WTC11 (cell line): ENCODE results near the gene TBC1D22A. TPM values are rescaled to one million over a fixed set of nuclear protein-coding genes. Genes with fewer than 3 reads are reported as not detected.

Experiments used
- ATAC-seq: fragments of 200-7000 bp; cut with Tn5 transposase; 2 replicates; pipeline ENCODE4 v1.10.0; 2021; ENCODE audit warnings: mild to moderate bottlenecking, moderate library complexity
- CTCF ChIA-PET: fragments of 300-600 bp; sonication (Branson Sonifier 250); formaldehyde crosslinking; loops from one replicate; lab custom pipeline; 2021; ENCODE audit warnings: antibody characterized with exemption; lab: Charles Lee
- POLR2A ChIA-PET: fragments of 350-600 bp; sonication (Branson Sonifier 250); formaldehyde crosslinking; loops from one replicate; lab custom pipeline; 2021; ENCODE audit warnings: antibody characterized with exemption; lab: Charles Lee
- DNase-seq: peaks from one replicate; pipeline ENCODE4 v3.0.0; 2021; ENCODE audit warnings: low spot score
- H3K27ac Mint-ChIP-seq: 2 replicates; pipeline ENCODE4 v1.8.0; 2021; ENCODE audit warnings: mixed read lengths
- H3K27me3 Mint-ChIP-seq: 2 replicates; pipeline ENCODE4 v1.8.0; 2021; ENCODE audit warnings: low read depth, mild to moderate bottlenecking, moderate library complexity, mixed read lengths
- H3K36me3 Mint-ChIP-seq: 2 replicates; pipeline ENCODE4 v1.8.0; 2021; ENCODE audit warnings: mixed read lengths
- H3K4me1 Mint-ChIP-seq: 2 replicates; pipeline ENCODE4 v1.8.0; 2022; ENCODE audit warnings: mixed read lengths
- H3K4me3 Mint-ChIP-seq: 2 replicates; pipeline ENCODE4 v1.8.0; 2021; ENCODE audit warnings: mild to moderate bottlenecking, moderate library complexity, mixed read lengths
- H3K9me3 Mint-ChIP-seq: 2 replicates; pipeline ENCODE4 v1.8.0; 2021; ENCODE audit warnings: mixed read lengths
- ATF1 ChIP-seq: sonication (generic); formaldehyde crosslinking; IDR thresholded peaks from 2 replicates; pipeline ENCODE4 v1.8.1; 2023; ENCODE audit warnings: mild to moderate bottlenecking, moderate library complexity, missing genetic modification reagents
- CREB1 ChIP-seq: sonication (generic); formaldehyde crosslinking; IDR thresholded peaks from 2 replicates; pipeline ENCODE4 v1.8.0; 2023; ENCODE audit warnings: mild to moderate bottlenecking, missing genetic modification reagents
- ETV6 ChIP-seq: sonication (generic); formaldehyde crosslinking; IDR thresholded peaks from 2 replicates; pipeline ENCODE4 v1.8.1; 2022; ENCODE audit warnings: mild to moderate bottlenecking, missing genetic modification reagents
- FOXP1 ChIP-seq: sonication (generic); formaldehyde crosslinking; IDR thresholded peaks from 2 replicates; pipeline ENCODE4 v1.8.0; 2022; ENCODE audit warnings: missing genetic modification reagents, mild to moderate bottlenecking, moderate library complexity, borderline replicate concordance
- GRHL2 ChIP-seq: fragments of 250-450 bp; sonication (Bioruptor Pico); IDR thresholded peaks from 2 replicates; pipeline ENCODE4 v1.8.0; 2022; ENCODE audit warnings: mild to moderate bottlenecking, moderate library complexity; ENCODE audit not compliant: insufficient replicate concordance, severe bottlenecking
- JAZF1 ChIP-seq: fragments of 250-450 bp; sonication (Bioruptor Pico); IDR thresholded peaks from 2 replicates; pipeline ENCODE4 v1.9.0; 2021; ENCODE audit warnings: moderate library complexity, mild to moderate bottlenecking, inconsistent platforms
- SOX15 ChIP-seq: fragments of 250-450 bp; sonication (Bioruptor Pico); IDR thresholded peaks from 2 replicates; pipeline ENCODE4 v1.9.0; 2021; ENCODE audit warnings: mild to moderate bottlenecking
- ZNF317 ChIP-seq: sonication (generic); formaldehyde crosslinking; IDR thresholded peaks from 2 replicates; pipeline ENCODE4 v1.8.1; 2023; ENCODE audit warnings: low read depth, mild to moderate bottlenecking, moderate library complexity, missing genetic modification reagents, borderline replicate concordance
- total RNA-seq: library from RNA; stranded (reverse); gene quantifications from 3 replicates; pipeline ENCODE4 v1.2.3, GENCODE V29; 2021
- TF ChIP-seq, protein P1 (sequence below): sonication (generic); formaldehyde crosslinking; IDR thresholded peaks from 2 replicates; pipeline ENCODE4 v1.8.1; 2023; ENCODE audit warnings: mild to moderate bottlenecking, missing genetic modification reagents, moderate library complexity
- TF ChIP-seq, protein P2 (sequence below): sonication (generic); formaldehyde crosslinking; IDR thresholded peaks from 2 replicates; pipeline ENCODE4 v1.8.0; 2022; ENCODE audit warnings: mild to moderate bottlenecking, missing genetic modification reagents
- TF ChIP-seq, protein P3 (sequence below): fragments of 250-450 bp; sonication (Bioruptor Pico); IDR thresholded peaks from 2 replicates; pipeline ENCODE4 v1.9.0; 2021; ENCODE audit warnings: mild to moderate bottlenecking, borderline replicate concordance
- TF ChIP-seq, protein P4 (sequence below): fragments of 250-450 bp; sonication (Bioruptor Pico); IDR thresholded peaks from 2 replicates; pipeline ENCODE4 v1.9.0; 2021; ENCODE audit warnings: mild to moderate bottlenecking
- TF ChIP-seq, protein P5 (sequence below): sonication (generic); formaldehyde crosslinking; IDR thresholded peaks from 2 replicates; pipeline ENCODE4 v1.8.1; 2022; ENCODE audit warnings: low read depth, mild to moderate bottlenecking, moderate library complexity, missing genetic modification reagents, borderline replicate concordance
- TF ChIP-seq, protein P6 (sequence below): sonication (generic); formaldehyde crosslinking; IDR thresholded peaks from 2 replicates; pipeline ENCODE4 v1.8.0; 2022; ENCODE audit warnings: mild to moderate bottlenecking, missing genetic modification reagents

TBC1D22A gene
- total RNA-seq, 1 experiment from 2014 or later = 18.1 TPM

DNA sequence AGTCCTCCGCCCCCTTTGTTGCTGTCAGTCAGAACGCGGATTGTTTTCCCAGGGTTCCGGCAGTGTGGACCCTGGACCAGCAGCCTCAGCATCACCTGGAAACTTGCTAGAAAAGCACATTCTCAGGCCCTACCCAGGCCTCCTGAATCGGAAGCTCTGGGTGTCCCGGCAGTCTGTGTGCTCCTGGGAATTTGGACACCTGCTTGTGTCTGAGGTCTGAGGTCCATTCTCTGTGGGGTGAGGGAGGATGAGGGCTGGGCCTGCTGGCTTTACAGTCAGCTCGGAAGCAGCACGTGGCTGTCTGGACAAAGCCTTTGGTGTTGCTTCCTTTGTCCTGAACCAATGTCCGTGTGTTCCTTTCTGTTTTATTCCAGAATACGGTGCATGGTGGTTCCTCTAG lies 299.7 kb downstream of the TBC1D22A start:
- H3K27ac Mint-ChIP-seq = no peak overlapping the region
- DNase-seq (no peak), ATAC-seq (no peak)
- no peaks in the 10 kb centered on the region for H3K27me3 Mint-ChIP-seq
- CTCF ChIA-PET = no interaction called here
- H3K4me1 Mint-ChIP-seq = peaks cover 5% of the 10 kb centered on the region
- no peak overlapping the region for H3K4me3 Mint-ChIP-seq
- no peaks in the 10 kb centered on the region for H3K9me3 Mint-ChIP-seq
- TF ChIP-seq, protein P1, sequence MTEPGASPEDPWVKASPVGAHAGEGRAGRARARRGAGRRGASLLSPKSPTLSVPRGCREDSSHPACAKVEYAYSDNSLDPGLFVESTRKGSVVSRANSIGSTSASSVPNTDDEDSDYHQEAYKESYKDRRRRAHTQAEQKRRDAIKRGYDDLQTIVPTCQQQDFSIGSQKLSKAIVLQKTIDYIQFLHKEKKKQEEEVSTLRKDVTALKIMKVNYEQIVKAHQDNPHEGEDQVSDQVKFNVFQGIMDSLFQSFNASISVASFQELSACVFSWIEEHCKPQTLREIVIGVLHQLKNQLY (CRISPR knock-in tag) = no peak
- no peak for TF ChIP-seq ETV6 (CRISPR knock-in tag)
- no peak for TF ChIP-seq CREB1 (CRISPR knock-in tag)
- TF ChIP-seq, protein P2, sequence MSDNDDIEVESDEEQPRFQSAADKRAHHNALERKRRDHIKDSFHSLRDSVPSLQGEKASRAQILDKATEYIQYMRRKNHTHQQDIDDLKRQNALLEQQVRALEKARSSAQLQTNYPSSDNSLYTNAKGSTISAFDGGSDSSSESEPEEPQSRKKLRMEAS (CRISPR knock-in tag) = no peak
- TF ChIP-seq JAZF1 (CRISPR knock-in tag) = no peak
- TF ChIP-seq, protein P3, sequence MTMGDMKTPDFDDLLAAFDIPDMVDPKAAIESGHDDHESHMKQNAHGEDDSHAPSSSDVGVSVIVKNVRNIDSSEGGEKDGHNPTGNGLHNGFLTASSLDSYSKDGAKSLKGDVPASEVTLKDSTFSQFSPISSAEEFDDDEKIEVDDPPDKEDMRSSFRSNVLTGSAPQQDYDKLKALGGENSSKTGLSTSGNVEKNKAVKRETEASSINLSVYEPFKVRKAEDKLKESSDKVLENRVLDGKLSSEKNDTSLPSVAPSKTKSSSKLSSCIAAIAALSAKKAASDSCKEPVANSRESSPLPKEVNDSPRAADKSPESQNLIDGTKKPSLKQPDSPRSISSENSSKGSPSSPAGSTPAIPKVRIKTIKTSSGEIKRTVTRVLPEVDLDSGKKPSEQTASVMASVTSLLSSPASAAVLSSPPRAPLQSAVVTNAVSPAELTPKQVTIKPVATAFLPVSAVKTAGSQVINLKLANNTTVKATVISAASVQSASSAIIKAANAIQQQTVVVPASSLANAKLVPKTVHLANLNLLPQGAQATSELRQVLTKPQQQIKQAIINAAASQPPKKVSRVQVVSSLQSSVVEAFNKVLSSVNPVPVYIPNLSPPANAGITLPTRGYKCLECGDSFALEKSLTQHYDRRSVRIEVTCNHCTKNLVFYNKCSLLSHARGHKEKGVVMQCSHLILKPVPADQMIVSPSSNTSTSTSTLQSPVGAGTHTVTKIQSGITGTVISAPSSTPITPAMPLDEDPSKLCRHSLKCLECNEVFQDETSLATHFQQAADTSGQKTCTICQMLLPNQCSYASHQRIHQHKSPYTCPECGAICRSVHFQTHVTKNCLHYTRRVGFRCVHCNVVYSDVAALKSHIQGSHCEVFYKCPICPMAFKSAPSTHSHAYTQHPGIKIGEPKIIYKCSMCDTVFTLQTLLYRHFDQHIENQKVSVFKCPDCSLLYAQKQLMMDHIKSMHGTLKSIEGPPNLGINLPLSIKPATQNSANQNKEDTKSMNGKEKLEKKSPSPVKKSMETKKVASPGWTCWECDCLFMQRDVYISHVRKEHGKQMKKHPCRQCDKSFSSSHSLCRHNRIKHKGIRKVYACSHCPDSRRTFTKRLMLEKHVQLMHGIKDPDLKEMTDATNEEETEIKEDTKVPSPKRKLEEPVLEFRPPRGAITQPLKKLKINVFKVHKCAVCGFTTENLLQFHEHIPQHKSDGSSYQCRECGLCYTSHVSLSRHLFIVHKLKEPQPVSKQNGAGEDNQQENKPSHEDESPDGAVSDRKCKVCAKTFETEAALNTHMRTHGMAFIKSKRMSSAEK (CRISPR knock-in tag) = no peak
- TF ChIP-seq, protein P4, sequence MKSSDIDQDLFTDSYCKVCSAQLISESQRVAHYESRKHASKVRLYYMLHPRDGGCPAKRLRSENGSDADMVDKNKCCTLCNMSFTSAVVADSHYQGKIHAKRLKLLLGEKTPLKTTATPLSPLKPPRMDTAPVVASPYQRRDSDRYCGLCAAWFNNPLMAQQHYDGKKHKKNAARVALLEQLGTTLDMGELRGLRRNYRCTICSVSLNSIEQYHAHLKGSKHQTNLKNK (CRISPR knock-in tag) = no peak
- TF ChIP-seq, protein P5, sequence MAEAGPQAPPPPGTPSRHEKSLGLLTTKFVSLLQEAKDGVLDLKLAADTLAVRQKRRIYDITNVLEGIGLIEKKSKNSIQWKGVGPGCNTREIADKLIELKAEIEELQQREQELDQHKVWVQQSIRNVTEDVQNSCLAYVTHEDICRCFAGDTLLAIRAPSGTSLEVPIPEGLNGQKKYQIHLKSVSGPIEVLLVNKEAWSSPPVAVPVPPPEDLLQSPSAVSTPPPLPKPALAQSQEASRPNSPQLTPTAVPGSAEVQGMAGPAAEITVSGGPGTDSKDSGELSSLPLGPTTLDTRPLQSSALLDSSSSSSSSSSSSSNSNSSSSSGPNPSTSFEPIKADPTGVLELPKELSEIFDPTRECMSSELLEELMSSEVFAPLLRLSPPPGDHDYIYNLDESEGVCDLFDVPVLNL (CRISPR knock-in tag) = no peak
- no peak for TF ChIP-seq FOXP1 (CRISPR knock-in tag)
- TF ChIP-seq, protein P6, sequence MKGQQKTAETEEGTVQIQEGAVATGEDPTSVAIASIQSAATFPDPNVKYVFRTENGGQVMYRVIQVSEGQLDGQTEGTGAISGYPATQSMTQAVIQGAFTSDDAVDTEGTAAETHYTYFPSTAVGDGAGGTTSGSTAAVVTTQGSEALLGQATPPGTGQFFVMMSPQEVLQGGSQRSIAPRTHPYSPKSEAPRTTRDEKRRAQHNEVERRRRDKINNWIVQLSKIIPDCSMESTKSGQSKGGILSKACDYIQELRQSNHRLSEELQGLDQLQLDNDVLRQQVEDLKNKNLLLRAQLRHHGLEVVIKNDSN = no peak
- TF ChIP-seq, all 79 proteins: peak for 0
- POLR2A ChIA-PET = no interaction called here
- H3K36me3 Mint-ChIP-seq = peaks cover 3% of the 10 kb centered on the region; the same call in 1 of the 2 replicates

DNA sequence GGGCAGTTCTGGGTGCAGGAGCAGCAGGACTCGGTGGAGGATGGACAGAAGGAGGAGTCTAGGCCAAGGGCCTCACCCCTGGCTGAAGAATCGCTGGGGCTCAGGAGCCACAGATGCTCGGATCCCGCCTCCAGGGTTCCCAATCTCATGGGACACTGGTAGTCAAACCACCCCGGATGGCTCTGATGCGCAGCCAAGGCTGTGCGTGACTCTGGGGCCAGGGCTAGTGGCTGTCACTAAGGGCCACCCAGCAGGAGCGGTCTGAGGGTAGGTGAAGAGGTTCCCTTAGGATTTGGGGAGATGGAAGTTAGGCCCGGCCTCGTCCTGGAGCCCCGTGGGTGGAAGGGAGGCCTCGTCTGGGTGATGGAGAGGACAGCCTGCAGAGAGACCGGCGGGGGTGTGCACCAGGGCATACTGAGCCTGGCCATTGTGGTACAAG lies 300.6 kb downstream of the TBC1D22A start:
- no peak overlapping the region for H3K4me3 Mint-ChIP-seq
- no peaks in the 10 kb centered on the region for H3K9me3 Mint-ChIP-seq
- CTCF ChIA-PET = no interaction called here
- ATAC-seq = no peak
- no peak for DNase-seq
- H3K27me3 Mint-ChIP-seq = no peaks in the 10 kb centered on the region
- POLR2A ChIA-PET = no interaction called here
- peaks cover 3% of the 10 kb centered on the region; the same call in 1 of the 2 replicates for H3K36me3 Mint-ChIP-seq
- H3K27ac Mint-ChIP-seq = peak overlapping the region; percentile 22; the same call in 1 of the 2 replicates
- peaks cover 8% of the 10 kb centered on the region for H3K4me1 Mint-ChIP-seq
- TF ChIP-seq CREB1 (CRISPR knock-in tag) = no peak

DNA sequence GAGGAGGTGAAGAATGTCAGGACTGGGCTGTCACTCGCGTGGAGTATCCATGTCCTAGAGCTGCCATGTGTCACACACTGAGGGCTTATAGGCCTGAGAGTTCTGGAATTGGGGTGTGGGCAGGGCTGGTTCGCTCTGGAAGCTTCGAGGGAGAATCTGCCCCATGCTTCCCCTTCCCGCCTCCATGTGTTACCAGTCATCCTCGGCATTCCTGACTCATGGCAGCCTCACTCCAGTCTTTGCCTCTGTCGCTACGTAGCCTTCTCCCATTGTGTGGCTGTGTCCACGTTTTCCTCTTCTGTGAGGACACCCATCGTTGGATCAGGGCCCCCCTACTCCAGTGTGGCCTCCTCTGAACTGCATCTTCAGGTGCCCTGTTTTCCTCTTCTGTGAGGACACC lies 301.2 kb downstream of the TBC1D22A start:
- TF ChIP-seq ATF1 (no peak), SOX15 (CRISPR knock-in tag) (no peak), GRHL2 (CRISPR knock-in tag) (no peak), ZNF317 (CRISPR knock-in tag) (no peak)
- TF ChIP-seq, all 79 proteins: peak for 0
- Mint-ChIP-seq H3K27me3 (no peaks in the 10 kb centered on the region), H3K4me3 (no peak overlapping the region), H3K27ac (no peak overlapping the region), H3K9me3 (no peaks in the 10 kb centered on the region), H3K36me3 (peaks cover 3% of the 10 kb centered on the region; the same call in 1 of the 2 replicates), H3K4me1 (peaks cover 8% of the 10 kb centered on the region)
- ATAC-seq = no peak
- ChIA-PET POLR2A (no interaction called here), CTCF (no interaction called here)
- no peak for DNase-seq
